Choroid plexus epithelial cell (primary cell): Measurements from ENCODE around the gene ARHGEF39.
"Not testable (repeated sequence)": the region's sequence is repeated elsewhere in the genome, so short reads cannot be mapped to it uniquely, and the experiment has no call there.

Experiments used
- DNase-seq: peaks from one replicate; pipeline ENCODE4 v3.0.0-alpha.2; 2010; ENCODE audit warnings: low read depth
- H3K4me3 ChIP-seq: 2 replicates; pipeline ENCODE4 v1.5.1; 2011; ENCODE audit warnings: low read depth, mild to moderate bottlenecking, control low read depth, low read length, moderate library complexity
- CTCF ChIP-seq: conservative IDR thresholded peaks from 2 replicates; pipeline ENCODE4 v1.5.1; 2011; ENCODE audit warnings: low read depth, mild to moderate bottlenecking, control low read depth, inconsistent platforms, low read length, moderate library complexity

ARHGEF39 gene

DNA sequence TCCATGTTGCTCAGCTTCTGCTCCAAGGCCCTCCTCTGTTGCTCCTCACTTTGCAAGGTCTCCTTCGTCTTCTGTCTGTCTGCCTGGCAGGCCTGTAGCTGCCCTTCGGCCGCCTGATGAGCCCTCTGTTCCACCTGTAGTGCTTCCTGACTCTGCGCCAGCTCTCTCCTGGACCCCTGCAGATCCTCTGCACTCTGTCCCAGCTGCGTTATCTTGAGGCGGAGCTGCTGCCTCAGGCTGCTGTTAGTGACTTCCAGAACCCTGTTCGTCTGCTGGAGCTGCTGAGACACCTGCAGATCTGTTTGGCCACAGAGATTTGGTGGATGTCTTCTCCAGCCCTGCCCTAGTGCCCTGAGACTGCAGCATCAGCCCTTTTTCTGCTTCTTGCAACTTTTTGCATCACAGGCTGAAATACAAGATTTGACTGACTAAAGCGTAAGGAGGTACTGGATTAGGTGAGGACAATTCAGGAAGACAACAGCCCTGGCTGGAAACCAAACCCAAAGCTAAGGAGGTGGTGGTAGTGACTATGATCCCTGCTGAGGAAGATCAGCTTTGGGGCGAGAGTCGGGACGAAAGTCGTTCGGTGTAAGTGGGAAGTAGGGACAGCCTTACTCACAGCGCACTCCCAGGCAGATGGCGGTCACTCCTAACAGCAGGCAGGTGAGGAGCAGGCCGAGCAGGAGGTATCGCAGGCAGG lies 48.9 kb downstream of the ARHGEF39 start:
- no peak for DNase-seq
- no peak overlapping the region for H3K4me3 ChIP-seq
- no peak for TF ChIP-seq CTCF

DNA sequence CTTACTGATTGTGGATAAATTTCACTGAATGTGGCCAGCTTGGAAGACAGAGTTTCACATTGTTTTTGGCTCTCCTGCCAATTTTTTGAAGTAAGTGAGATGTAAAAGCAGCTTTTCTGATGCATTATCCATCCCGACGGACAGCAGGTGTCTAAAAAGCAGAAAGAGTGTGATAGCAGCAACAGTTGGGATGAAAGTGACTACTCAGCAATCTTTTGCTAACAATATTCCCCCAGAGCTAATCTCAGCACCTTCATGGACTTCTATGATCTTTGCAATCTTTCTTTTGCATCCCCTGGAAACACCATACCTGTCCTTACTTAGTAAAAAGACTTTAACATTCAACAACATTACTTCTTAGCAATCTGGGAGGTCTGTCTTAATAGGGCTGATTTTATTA lies 52.2 kb downstream of the ARHGEF39 start:
- no peak for TF ChIP-seq CTCF
- no peak overlapping the region for H3K4me3 ChIP-seq
- DNase-seq: no peak

GRCh38 chr9:35612066-35612465 lies 52.9 kb downstream of the ARHGEF39 start:
- H3K4me3 ChIP-seq, DNase-seq: not testable (repeated sequence)

DNA sequence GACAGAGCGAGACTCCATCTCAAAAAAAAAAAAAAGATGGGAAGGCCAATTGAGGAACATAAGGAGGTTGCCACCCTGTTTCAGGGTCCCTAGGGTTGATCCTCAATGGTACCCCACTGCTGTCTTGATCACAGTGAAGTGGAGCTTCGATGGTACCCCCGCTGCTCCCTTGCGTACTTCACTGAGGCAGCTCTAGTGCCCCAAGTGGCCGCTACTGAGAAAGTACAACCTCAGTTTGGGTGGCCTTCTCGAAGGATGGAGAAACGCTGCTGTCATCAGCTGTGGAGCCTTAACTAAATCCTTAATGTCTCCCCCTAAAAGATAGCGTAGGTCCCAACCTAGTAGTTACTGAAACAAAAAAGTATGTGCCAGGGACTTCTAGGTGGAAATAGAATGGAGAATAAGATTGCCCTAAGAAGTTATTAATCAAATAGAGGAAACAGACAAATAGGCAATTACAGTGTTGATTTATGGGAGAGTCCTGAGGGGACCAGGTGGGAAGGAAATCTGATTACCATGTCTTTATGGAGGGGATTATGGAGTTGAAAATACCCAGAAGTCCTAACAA lies 53.7 kb downstream of the ARHGEF39 start:
- peak; percentile 83 for TF ChIP-seq CTCF
- H3K4me3 ChIP-seq: no peak overlapping the region
- peak; percentile 65 for DNase-seq

DNA sequence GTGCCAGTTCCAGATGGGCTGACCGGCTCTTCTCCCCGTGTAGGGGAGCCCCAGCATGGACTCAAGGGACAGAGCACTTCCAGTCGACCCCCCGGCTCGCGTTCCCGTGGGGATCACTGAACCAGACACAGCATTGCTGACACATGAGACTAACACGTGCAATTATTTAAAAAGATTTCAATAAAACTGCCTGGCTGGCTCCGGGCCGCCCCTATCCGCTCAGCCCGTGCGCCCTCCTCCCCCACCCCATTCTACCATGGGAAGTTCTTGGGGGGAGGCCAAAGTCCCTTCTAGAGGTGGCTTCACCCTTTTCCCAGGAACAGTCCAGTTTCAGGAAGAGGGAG lies 55.2 kb downstream of the ARHGEF39 start:
- no peak for DNase-seq
- TF ChIP-seq CTCF: no peak
- no peak overlapping the region for H3K4me3 ChIP-seq
